ENCODE results near the gene GRAMD2B.

GRAMD2B gene

DNA sequence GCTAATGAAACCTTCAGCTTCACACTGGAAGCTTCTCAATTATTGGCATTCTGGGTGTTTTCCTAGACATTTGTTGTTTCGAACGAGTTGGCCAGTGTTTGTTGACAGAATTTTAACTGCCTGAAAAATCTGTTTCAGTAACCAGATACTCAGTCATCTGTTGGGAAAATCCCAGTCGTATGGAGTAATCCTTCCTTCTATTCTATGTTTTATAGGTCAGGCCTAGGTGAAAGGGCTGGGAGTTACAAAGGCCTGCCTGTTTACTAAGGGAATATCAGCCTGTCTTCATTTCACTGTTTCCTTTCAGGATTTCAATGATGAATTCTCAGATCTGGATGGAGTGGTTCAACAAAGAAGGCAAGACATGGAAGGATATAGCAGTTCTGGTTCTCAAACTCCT, 59.9 kb downstream of the GRAMD2B start:
- no peak for DNase-seq

DNA sequence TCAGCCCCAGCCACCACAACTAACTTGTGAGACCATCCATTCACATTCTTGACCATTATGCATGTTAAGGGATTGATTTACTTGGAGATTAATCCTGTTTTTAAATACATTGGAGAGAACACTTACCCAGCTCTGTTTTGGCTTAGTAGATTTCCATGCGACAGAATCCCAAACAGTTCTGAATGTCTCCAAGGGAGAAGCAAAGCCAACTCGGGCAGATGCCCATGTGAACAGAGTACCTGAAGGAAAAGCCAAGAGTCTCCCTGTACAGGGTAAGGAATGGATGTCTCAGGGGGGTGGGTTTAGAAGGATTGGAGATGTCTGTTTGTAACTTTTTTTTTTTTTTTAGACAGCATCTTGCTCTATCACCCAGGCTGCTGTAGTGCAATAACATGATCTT, 61.0 kb downstream of the GRAMD2B start:
- DNase-seq, result no peak

DNA sequence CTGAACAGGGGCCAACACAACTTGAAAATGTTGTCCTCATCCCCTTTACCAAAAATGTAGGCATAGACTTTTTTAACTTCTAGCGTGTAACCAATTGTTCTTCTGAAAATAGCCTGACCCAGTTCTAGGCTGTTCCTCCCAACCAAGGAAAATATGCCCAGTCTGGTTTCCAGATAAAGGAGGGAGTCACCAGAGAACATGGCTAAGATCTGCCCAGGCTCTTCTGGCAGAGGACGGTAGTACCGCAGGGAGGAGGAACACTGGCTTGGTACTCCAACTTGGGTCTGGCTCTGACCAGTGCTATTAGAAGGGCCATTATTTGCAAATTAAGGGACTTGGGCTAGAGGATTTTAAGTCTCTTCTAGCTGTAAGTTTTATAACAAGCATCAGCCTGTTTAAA, 63.1 kb downstream of the GRAMD2B start:
- DNase-seq, result no peak

DNA sequence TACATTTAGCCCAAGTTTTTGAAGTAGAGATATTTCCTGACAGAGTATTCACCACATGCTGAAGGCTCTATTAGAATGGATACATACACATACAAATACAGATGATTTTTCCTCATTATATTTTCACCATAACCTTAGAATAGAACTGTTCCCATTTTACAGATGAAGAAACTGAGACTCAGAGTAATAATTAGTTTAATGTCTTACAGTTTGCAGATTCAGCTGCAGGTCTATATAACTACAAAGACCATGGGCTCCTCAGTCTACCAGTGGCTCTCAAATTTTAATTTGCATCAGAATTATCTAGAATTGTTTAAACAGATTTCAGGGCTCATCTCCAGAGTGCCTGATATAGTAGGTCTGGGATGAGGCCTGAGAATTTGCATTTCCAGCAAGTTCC, 64.4 kb downstream of the GRAMD2B start:
- DNase-seq, result no peak

DNA sequence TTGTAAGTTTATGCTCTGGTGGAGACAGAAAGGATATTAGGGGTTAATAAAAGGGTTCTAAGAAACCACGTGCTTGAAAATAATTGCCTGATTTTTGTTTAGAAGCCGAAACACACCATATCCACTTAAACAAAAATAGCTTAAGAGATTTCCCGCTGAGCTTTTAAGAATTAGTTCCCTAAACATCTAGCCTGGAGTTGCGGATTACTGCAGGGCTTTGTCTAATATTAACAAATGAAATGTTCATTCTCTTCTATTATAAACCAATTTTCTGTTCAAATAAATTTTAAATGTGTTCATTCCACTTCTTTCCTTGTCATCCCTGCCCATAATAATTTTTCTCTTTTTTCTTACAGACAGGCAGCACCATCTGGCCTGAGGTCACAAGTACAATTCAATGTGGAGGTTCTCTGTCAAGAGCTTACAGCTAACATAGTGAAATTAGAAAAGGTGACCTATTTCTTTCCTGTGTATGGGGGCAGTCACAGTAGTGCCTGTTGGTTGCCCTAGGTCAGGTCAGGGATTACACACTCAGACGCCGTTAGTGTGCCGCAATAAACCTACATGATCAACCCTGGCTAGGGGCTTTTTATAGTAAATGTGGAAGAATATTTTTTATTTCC, 65.3 kb downstream of the GRAMD2B start:
- no peak for DNase-seq

DNA sequence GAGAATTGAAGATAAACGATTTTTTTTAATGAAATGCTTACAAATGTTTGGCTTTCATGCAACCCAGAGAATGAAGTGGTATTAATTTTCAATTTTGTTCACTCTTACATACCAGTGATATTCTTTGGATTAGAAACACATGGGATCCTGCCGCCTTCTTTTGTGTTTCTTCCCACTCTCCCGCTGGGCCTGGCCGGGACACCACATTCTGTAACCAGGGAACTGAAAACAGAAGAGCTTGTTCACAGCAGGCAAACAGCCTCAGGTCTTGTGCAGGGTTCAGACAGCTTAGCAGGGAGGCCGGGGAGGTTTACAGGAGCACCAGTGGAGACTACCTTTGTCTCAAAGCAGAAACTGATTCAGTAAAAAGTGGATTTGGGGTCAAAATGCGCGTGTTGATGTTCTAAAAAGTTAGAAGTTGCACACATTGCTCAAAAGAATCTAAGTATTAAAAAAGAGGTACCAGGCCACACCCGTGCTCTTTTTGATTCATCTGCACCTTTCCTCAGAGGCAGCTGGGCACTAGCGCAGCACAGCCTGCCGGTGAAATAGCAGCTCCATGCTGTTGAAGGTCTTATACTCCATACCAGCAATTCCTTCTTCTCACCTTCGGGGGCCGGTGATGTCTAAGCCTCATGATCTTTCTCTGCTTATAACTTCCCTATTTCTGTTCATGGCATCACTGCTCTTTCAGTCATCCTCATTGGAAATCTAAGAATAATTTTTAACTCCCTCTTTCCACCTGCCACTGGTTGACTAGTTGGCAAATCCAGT, 67.1 kb downstream of the GRAMD2B start:
- DNase-seq, result no peak

DNA sequence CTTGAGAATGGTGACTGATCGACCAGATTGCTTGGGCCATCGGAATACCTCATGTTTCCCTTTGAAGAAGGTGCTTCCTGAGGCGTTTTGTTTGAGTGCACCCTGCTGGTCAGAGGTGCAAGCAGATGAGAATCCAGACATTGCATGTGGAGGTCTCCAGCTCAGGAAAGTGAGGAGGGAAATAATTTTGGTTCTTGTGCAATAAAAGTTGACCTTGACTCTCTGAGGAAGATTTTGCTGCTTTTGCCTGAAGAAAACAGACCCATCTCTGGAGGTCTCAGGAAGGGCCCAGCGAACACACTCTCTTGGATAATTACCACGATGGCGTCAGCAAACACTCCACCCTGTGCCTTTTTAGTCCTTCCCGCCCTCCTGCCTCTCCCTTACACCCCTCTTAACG, 69.7 kb downstream of the GRAMD2B start:
- DNase-seq, result no peak

DNA sequence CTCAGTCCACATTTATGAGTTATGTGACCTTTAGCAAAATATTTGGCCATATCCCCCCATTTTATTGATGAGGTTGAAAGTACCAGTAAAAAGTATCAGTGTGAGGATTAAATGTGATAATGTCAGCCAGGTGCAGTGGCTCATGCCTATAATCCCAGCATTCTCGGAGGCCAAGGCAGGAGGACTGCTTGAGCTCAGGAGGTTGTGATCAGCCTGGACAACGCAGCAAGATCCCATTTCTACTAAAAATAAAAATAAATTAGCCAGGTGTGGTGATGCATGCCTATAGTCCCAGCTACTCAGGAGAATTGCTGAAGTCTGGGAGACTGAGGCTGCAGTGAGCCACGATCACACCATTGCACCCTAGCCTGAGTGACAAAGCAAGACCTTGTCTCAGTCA, 71.2 kb downstream of the GRAMD2B start:
- DNase-seq, result no peak

DNA sequence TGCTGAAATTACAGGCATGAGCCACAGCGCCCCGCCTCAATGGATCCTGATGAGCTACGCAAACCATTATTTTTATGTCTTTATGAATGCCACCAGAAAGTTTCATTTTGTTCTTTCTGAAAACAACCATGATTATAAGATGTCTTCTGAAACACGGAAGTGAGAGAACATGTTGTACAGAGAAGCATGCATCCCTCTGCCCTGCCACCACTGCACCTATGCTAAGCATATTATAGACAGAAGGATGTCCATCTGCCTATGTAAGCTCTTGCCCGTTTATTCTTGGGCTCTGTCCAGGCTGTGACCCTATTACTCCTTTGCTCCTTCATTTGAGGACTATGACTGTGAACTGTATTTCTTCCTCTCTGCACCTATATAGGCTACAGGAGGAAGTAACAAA, 74.3 kb downstream of the GRAMD2B start:
- no peak for DNase-seq

DNA sequence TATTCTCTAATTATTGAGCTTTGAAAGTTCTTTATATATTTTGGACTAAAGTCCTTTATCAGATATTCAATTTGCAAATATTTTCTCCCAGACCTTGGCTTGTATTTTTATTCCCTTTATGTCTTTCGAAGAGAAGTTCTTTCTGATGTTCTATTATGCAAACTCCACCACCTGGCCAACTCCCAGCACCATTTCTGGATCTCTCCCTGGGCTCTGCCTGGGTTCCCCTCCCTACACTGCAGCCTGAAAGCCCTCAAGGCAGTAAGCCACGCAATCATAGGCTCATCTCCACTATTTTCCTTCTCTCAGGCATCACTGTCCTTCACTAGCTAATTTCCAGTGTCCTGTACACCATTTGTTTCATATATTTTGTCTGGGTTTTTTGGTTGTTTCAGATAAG, 76.1 kb downstream of the GRAMD2B start:
- DNase-seq, result no peak

DNA sequence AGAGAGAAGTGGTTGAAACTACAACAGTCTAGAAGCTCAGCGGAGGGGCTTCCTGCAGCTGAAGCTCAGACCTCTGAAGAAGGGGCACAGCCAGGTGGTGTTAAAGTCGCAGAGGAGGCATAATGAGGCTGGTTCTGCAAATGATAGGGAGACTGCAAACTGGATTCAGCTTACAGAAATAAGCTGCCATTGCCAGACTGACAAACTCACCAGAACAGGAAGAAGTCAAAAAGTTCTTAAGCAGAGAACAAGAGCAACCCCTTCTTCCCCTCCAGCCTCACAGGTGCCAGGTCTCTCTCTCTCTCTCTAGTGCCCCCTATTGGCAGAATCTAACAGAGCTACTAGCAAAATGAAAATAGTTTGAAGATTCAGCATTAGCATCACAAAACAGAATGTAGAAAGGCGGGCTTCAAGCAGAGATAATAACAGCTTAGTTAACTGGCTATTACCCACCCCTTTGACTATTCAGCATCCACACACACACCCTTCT, 76.7 kb downstream of the GRAMD2B start:
- DNase-seq, result no peak

DNA sequence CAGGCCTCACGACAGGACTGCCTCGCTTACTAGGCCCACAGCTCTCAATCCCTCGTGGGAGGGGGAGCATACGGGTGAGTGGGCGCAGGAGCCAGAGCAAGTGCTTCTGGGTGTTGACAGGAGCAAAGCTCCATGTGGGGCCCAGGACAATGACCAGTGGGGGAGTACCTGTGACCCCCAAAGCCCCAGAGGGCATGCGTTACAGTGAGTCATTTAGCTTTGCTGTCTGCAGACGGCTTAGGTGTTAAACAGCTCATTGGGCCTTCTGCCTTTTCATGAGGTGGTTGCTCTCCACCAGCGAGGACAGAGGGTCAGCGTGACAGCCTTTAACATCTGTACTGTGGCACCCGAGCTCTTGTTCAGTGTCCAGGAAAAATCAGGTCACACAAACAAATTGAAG, 78.2 kb downstream of the GRAMD2B start:
- no peak for DNase-seq

DNA sequence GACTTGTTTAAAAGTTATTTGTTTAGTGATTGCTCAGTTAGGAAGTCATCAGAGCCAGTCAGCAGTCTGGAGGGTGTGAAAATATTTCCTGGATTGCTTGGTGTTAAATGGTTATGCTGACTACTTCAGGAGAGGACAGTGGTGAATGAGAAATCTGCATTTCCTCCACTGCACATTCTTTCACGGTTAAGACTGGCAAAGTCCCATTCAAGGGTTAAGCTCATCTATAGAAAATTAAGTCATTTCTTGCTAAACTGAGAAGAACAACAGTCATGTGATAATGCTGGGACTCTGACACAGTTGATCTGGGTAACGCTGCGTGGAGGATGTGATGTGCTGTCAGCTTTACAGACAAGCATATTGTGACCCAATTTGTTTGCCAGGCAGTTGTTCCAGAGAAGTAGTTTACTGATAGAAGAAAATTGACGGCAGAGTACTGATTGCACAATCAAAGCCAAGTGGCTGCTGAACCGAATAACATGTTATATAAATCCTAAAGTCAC, 80.4 kb downstream of the GRAMD2B start:
- no peak for DNase-seq

DNA sequence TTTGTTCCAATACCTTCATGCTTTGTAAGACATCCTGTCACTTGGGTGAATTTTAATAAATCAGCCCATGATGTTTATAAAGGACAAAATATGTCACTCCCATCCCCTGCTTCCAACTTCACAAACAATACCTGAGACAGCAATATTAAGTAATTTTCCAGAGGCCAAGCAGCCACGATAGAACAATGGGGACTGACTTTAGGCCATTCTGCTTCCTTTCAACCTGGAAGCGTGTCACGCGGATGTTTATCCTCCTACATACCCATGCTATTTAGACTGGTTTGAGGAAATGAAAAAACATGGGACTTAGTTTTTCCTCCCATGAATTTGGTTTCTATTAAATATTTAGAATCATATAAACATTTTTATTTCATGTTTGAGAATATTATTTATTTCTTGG, 82.9 kb downstream of the GRAMD2B start:
- no peak for DNase-seq

DNA sequence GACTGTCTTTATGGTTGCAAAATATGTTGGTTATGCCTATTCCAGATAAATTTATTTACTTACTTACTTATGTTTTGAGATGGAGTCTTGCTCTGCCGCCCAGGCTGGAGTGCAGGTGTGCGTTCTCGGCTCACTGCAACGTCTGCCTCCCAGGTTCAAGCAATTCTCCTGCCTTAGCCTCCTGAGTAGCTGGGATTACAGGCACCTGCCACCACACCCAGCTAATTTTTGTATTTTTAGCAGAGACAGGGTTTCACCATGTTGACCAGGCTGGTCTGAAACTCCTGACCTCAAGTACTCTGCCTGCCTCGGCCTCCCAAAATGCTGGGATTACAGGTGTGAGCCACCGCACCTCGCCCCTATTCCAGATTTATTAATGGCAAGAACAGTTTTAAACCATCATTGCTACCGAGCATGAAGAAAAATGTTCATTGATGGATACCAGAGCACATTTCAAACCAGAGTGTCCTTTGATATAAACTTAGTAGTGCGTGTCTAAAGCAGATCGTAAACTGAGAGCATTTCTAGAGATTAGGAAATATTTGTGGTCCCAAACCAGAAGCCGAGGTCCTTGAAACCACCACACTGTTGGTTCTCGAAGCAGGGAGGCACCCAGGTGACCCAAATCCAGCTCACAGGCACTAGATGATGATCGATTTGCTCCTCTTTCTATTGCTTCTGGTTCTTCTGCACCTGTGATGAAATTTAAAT, 85.2 kb downstream of the GRAMD2B start:
- DNase-seq, result no peak

DNA sequence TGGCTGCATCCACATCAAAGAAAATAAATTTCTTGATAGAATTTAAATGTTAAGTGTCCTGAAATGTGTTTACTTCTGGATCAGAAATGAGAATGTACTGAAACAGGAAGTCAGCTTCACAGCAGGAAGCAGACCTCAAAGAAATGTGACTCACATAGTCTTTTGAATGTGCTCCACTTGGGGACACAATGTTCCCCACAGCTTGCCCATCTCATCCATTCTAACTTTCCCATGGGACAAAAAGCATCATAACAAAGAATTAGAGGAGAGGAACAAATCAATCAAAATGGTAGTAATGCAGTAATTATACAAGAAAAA, 85.7 kb downstream of the GRAMD2B start:
- DNase-seq, result no peak

DNA sequence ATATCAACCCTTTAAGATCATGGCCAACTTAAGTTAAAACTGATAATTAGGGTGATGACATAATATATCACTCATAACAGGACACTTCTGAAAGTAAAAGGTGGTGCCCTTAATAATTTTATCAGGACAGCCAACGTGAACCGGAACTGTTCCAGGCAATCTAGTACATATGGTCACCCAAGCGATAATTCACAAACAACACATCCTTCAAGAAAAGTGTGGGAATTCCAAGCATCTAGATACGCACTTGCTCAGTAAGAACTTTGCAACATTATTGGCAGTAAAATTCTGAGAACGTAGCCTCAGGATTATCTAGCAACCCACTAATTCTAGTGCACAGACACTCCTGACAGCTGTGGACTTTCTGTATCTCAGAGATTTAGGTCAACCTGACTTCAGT, 86.1 kb downstream of the GRAMD2B start:
- DNase-seq, result no peak

DNA sequence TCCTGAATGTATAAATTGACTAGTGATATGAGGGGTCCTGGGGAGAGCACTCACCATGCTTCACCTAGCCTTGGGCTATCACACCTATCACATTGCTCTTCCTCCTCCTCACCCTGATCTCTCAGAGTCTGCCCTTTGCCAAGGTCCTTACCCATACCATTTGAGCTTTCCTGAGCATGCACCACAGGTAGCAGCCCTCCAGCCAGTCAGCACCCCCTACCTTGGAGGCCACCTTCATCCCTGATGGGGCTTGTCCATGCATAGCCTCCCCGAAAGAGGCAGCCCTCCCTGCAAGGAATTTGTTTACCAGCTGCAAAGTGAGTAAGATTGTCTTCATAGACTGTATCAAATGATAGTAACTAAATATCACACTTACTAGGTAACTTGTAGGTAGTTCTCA, 88.8 kb downstream of the GRAMD2B start:
- DNase-seq, result no peak

DNA sequence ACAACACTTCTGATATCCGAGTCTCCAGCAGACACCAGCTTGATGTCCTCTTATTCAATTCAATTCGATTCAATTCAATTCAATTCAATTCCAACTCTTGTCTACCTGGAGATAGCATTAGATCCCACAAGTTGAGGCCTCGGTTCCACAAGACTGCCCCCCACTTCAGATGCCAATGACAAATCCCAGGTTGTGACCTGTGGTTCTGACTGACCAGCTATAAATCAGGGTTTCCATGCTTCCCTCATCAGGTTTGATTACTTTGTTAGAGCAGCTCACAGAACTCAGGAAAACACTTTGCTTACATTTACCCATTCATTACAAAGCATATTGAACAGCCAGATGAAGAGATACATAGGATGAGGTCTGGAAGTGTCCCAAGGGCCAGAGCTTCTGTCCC, 89.2 kb downstream of the GRAMD2B start:
- DNase-seq, result no peak

DNA sequence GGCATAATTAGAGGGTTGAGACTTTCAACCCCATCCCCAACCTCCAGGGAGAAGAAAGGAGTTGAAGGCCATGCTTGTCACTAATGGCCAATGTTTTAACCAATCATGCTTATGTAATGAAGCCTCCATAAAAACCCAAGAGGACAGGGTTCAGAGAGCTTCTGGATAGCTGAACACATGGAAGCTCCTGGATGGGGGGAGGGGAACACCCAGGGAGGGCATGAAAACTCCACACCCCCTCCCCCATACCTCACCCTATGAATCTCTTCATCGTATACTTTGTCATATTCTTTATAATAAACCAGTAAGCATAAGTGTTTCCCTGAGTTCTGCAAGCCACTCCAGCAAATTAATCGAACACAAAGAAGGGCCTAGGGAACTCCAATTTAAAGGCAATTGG, 90.1 kb downstream of the GRAMD2B start:
- DNase-seq, result no peak

DNA sequence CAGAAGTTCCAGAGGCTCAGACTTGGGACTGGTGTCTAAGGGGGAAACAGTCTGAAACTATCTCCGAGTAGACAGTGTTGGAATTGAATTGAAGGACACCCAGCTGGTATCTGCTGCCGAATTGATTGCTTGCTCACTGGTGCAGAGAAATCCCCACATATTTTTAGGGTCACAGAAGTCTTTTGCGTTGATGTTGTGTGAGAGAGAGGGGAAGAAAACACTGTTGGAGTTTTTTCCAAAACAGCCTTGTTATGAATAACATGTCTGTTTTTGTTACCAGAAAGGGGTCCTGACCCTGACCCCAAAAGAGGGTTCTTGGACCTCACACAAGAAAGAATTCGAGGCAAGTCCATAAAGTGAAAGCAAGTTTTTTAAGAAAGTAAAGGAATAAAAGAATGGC, 90.5 kb downstream of the GRAMD2B start:
- DNase-seq, result no peak

DNA sequence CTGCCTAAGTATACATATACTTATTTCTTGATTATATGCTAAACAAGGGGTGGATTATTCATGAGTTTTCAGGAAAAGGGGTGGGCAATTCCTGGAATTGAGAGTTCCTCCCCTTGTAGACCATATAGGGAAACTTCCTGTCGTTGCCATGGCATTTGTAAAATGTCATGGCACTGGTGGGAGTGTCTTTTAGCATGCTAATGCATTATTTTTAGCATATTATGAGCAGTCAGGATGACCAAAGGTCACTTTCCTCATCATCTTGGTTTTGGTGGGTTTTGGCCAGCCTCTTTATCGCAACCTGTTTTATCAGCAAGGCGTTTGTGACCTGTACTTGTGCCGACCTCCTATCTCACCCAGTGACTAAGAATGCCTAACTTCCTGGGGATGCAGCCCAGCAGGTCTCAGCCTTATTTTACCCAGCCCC, 90.9 kb downstream of the GRAMD2B start:
- no peak for DNase-seq

DNA sequence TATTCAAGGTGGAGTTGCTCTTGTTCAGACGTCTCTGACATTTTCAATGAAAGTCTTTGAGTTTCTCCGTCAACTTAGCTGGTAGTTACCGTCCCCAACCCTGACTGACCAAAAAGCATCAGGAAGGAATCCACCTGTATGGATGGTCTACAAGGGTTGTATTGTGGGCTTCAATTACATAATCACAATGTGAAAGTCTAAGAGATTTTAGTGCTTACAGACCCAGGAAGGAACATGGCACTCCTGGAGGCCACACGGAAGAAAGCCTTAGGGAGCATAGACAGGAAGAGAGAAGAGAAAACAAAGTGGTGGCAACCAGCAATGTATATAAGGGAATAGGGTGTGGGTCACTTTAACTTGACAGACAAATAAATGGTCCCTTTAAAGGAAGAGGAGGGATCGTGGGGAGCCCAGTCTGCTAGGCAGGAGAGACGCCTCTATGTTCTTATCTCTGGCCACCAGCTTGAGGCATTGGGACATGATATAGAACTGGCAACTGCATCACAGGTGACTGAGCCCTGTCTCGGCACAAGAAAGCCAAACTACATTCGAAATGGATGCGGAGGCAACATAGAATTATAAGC, 91.4 kb downstream of the GRAMD2B start:
- DNase-seq, result no peak

DNA sequence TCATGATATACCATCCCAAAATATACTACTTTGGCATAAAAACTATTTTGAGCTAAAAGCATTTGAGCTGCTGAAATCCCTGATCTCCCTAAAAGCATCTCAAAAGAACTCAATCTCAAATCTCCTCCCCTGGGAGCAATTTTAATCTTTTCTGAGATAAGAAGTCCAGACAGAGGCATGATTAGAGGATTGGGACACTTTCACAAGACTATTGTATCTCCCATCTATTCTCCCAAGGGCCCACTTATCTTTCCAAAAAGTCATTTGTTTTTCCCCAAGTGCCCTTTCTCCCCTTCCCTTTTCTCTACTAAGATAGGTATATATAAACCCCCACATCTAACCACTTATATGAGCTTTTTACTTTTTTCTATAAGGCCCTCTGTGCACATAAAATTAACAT, 92.1 kb downstream of the GRAMD2B start:
- no peak for DNase-seq
